GM19023 (cell line): ENCODE measurements around the gene ZNF208.
"Not testable (repeated sequence)": the region's sequence is repeated elsewhere in the genome, so short reads cannot be mapped to it uniquely, and the experiment has no call there.

Experiments
- ATAC-seq: cut with Tn5 transposase; IDR thresholded peaks from one replicate; pipeline ENCODE4 v1.9.1; 2021; ENCODE audit warnings: mild to moderate bottlenecking, moderate library complexity; ENCODE audit not compliant: unreplicated experiment

The ZNF208 gene

GRCh38 chr19:21885516-21885915, 125.2 kb downstream of the ZNF208 start:
- ATAC-seq: not testable (repeated sequence)

- not testable (repeated sequence) for ATAC-seq
Observed at GRCh38 chr19:21884786-21885185, 126.0 kb downstream of the ZNF208 start.

- no peak for ATAC-seq
Observed at GRCh38 chr19:21883516-21883915, 127.2 kb downstream of the ZNF208 start.
